ENCODE measurements around the gene DDTL. TPM values are rescaled to one million over a fixed set of nuclear protein-coding genes. Genes with fewer than 3 reads are reported as not detected.

The DDTL gene
- total and polyA plus RNA-seq, 2 of the 4 experiments (the other 2 are of a cell fraction), result 0.36 to 1.5 TPM

- peaks cover 8 to 10% of the 10 kb centered on the region in 2 experiments for H3K79me1 ChIP-seq (ENCODE audit: low read depth in 1 of 2, low read length in 2 of 2)
- H3K14ac ChIP-seq (replicated peaks; ENCODE audit: low read depth, low read length), result no peak overlapping the region
- in situ Hi-C loops (cut with MboI; ENCODE audit: low sequenced_read_pairs) (no loop called here), intact Hi-C loops (cut with micrococcal nuclease) (no loop called here), dilution Hi-C loops (cut with HindIII; ENCODE audit: low sequenced_read_pairs, unreplicated experiment) (no loop called here)
- TF ChIP-seq USF2 (IDR thresholded peaks at IDR 0.05; ENCODE audit: low read depth, low read length) (no peak), NFE2L2 (IDR thresholded peaks at IDR 0.05; ENCODE audit: low read depth, low read length) (no peak), MAFK (IDR thresholded peaks at IDR 0.05; ENCODE audit: low read depth, low read length) (no peak), BHLHE40 (IDR thresholded peaks at IDR 0.05; ENCODE audit: low read depth, low read length) (no peak), RFX5 (IDR thresholded peaks at IDR 0.05; ENCODE audit: low read depth, low read length) (no peak), CHD1 (IDR thresholded peaks at IDR 0.05; ENCODE audit: low read depth, low read length) (no peak), RAD21 (IDR thresholded peaks at IDR 0.05; ENCODE audit: low read length) (no peak), CEBPB (IDR thresholded peaks at IDR 0.05; ENCODE audit: low read depth, low read length) (no peak), MXI1 (IDR thresholded peaks at IDR 0.05; ENCODE audit: borderline replicate concordance, low read depth, low read length) (no peak), FOS (IDR thresholded peaks at IDR 0.05; ENCODE audit: low read depth, low read length) (no peak), RCOR1 (IDR thresholded peaks at IDR 0.05; ENCODE audit: insufficient replicate concordance, low read length) (no peak), SMC3 (IDR thresholded peaks at IDR 0.05; ENCODE audit: low read depth, low read length) (no peak), MAZ (IDR thresholded peaks at IDR 0.05; ENCODE audit: borderline replicate concordance, low read depth, low read length) (no peak), POLR2A (IDR thresholded peaks at IDR 0.05; ENCODE audit: low read depth, low read length) (no peak)
- TF ChIP-seq, protein P1, sequence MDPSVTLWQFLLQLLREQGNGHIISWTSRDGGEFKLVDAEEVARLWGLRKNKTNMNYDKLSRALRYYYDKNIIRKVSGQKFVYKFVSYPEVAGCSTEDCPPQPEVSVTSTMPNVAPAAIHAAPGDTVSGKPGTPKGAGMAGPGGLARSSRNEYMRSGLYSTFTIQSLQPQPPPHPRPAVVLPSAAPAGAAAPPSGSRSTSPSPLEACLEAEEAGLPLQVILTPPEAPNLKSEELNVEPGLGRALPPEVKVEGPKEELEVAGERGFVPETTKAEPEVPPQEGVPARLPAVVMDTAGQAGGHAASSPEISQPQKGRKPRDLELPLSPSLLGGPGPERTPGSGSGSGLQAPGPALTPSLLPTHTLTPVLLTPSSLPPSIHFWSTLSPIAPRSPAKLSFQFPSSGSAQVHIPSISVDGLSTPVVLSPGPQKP (IDR thresholded peaks at IDR 0.05; ENCODE audit: borderline replicate concordance, low read depth, low read length), result no peak
- TF ChIP-seq, protein P2, sequence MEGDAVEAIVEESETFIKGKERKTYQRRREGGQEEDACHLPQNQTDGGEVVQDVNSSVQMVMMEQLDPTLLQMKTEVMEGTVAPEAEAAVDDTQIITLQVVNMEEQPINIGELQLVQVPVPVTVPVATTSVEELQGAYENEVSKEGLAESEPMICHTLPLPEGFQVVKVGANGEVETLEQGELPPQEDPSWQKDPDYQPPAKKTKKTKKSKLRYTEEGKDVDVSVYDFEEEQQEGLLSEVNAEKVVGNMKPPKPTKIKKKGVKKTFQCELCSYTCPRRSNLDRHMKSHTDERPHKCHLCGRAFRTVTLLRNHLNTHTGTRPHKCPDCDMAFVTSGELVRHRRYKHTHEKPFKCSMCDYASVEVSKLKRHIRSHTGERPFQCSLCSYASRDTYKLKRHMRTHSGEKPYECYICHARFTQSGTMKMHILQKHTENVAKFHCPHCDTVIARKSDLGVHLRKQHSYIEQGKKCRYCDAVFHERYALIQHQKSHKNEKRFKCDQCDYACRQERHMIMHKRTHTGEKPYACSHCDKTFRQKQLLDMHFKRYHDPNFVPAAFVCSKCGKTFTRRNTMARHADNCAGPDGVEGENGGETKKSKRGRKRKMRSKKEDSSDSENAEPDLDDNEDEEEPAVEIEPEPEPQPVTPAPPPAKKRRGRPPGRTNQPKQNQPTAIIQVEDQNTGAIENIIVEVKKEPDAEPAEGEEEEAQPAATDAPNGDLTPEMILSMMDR (conservative IDR thresholded peaks at IDR 0.05; ENCODE audit: low read depth, low read length), result no peak
- H3K18ac ChIP-seq (ENCODE audit: low read depth, low read length), result no peak overlapping the region
- no peak overlapping the region for H3K56ac ChIP-seq (ENCODE audit: extremely low read depth, insufficient read depth, low read length)
- peaks cover 3% of the 10 kb centered on the region; the same call in 1 of the 2 replicates for H4K20me1 ChIP-seq (ENCODE audit: insufficient read depth, low read length)
- peaks cover 3% of the 10 kb centered on the region; the same call in 1 of the 2 replicates for H3K4me1 ChIP-seq (ENCODE audit: control insufficient read depth, insufficient read depth, low read length)
- no peak overlapping the region for H2BK20ac ChIP-seq (ENCODE audit: low read depth, low read length)
- H4K5ac ChIP-seq (ENCODE audit: low read depth, low read length), result no peak overlapping the region
- ChIA-PET POLR2A (ENCODE audit: unreplicated experiment) (no interaction called here), CTCF (no interaction called here)
- no peaks in the 10 kb centered on the region for H3K9me3 ChIP-seq (ENCODE audit: control insufficient read depth, insufficient read depth, low read length)
- H3K4ac ChIP-seq (ENCODE audit: low read depth, low read length), result no peak overlapping the region
- H3K36me3 ChIP-seq (ENCODE audit: control insufficient read depth, insufficient read depth, low read length), result no peaks in the 10 kb centered on the region
- peaks cover 3% of the 10 kb centered on the region; the same call in 1 of the 2 replicates for H3K9me1 ChIP-seq (ENCODE audit: insufficient read depth, low read length)
- no peak overlapping the region for H3K4me3 ChIP-seq (ENCODE audit: insufficient read depth, low read depth, low read length)
- H4K91ac ChIP-seq (ENCODE audit: insufficient read depth, low read depth, low read length), result no peak overlapping the region
- no peak overlapping the region for H2BK120ac ChIP-seq (ENCODE audit: low read depth, low read length)
- H2BK15ac ChIP-seq (ENCODE audit: low read depth, low read length), result no peak overlapping the region
- no peak overlapping the region for H2BK5ac ChIP-seq (ENCODE audit: low read depth, low read length, poor library complexity, severe bottlenecking)
- no peak overlapping the region for H2AFZ ChIP-seq (replicated peaks; ENCODE audit: low read length, poor library complexity)
- H3K9ac ChIP-seq (ENCODE audit: low read depth, low read length), result no peak overlapping the region
- ATAC-seq (ENCODE audit: low read depth) (no peak), DNase-seq (no peak)
- H2AK5ac ChIP-seq (ENCODE audit: low read depth, low read length), result no peak overlapping the region
- no peak overlapping the region for H2AK9ac ChIP-seq (replicated peaks; ENCODE audit: low read depth, low read length, poor library complexity)
- no CpG with 5 or more reads among the region's 8 CpGs for WGBS, 2 experiments (ENCODE audit: extremely low coverage in 2 of 2, insufficient read length in 1 of 2)
- H3K23ac ChIP-seq (ENCODE audit: low read depth, low read length), result no peak overlapping the region
- H3K27me3 ChIP-seq (ENCODE audit: control insufficient read depth, insufficient read depth, low read length), result no peaks in the 10 kb centered on the region; the same call in 1 of the 2 replicates
- no peak overlapping the region for H4K8ac ChIP-seq (ENCODE audit: low read depth in 2 of 2, low read length in 2 of 2)
- no peak overlapping the region for H3K27ac ChIP-seq (ENCODE audit: insufficient read depth, low read length)
- BruUV-seq (replicated peaks), result no TSS peak
- no peak overlapping the region for H3K4me2 ChIP-seq (ENCODE audit: low read depth, low read length)
Observed at GRCh38 chr22:24007253-24008021, 40.7 kb downstream of the DDTL start.

All from IMR-90 (cell line).